Skin epidermis (tissue), 12 donors: ENCODE measurements around the gene TMEM234.

ENCODE experiments used
- H3K27ac ChIP-seq, 21 experiments: fragments of 200-600 bp; sonication (generic) in 11 of 21; one replicate each; pipeline ENCODE4 v1.5.0; 2020; ENCODE audit warnings: mild to moderate bottlenecking in 3 of 21, inconsistent platforms in 2 of 21, moderate library complexity in 2 of 21
- H3K4me3 ChIP-seq, 7 experiments: fragments of 200-600 bp; sonication (generic) in 2 of 7; one replicate each; pipeline ENCODE4 v1.5.0; 2020; ENCODE audit warnings: inconsistent platforms in 2 of 7, mild to moderate bottlenecking in 2 of 7, moderate library complexity in 1 of 7

The TMEM234 gene

DNA sequence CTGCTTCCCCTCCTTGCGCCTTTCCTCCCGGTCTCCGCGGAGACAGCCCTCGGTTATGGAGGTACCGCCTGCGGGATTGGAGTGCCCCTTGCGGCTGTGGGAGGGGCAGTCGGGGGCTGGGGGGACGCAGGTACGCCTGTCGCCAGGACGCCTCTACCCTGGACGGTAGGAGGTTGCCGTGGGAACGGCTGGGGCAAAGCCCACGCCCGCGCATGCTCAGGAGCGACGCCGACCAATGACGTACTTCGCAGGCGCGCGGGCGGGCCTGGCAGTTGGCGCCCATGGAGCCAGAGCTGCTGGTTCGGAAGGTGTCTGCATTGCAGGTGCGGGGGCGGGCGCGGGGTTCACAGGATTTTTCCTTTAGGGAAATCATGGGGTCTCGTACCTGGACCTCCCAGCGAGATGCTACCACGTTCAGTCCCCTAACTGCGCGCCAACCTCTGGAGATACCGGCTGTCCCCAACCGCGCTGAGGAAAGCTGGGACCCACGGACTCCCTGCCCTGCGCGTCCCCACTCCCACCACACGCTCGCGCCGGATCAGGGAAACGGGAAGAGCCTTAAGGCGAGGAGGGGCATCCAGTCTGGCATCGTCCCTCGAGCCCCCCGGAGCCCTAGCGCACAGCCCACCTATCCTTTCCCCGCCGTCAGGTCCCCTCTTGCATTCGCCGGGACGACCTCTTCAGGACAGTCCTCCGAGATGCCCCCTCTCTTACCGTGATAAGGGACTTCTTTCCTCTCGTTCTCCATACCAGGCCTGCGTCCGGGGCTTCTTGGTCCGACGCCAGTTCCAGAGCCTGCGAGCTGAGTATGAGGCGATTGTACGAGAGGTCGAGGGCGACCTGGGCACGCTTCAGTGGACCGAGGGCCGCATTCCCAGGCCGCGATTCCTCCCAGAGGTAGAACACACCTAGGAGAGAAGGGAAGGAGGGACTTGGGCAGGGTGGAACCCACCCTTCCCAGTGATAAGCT is 16.5 kb downstream of the TMEM234 start, which contains the start of gene IQCC:
Gene IQCC, plus strand, starts transcription at position 271 of the 970 bp plus-strand sequence. Its CDS starts 11 bp downstream, at position 282.
- peak within 1 kb of the TSS in 19 of 21 experiments; percentile 24 to 89 (median 77) for H3K27ac ChIP-seq
- peak within 1 kb of the TSS; percentile 43 to 73 (median 57) for H3K4me3 ChIP-seq

GRCh38 chr1:32204943-32205361 is 17.2 kb downstream of the TMEM234 start:
- H3K27ac ChIP-seq = peak overlapping the region in 16 of 21 experiments; percentile 50 to 89 (median 81)
- H3K4me3 ChIP-seq = peak overlapping the region; percentile 43 to 73 (median 57)

DNA sequence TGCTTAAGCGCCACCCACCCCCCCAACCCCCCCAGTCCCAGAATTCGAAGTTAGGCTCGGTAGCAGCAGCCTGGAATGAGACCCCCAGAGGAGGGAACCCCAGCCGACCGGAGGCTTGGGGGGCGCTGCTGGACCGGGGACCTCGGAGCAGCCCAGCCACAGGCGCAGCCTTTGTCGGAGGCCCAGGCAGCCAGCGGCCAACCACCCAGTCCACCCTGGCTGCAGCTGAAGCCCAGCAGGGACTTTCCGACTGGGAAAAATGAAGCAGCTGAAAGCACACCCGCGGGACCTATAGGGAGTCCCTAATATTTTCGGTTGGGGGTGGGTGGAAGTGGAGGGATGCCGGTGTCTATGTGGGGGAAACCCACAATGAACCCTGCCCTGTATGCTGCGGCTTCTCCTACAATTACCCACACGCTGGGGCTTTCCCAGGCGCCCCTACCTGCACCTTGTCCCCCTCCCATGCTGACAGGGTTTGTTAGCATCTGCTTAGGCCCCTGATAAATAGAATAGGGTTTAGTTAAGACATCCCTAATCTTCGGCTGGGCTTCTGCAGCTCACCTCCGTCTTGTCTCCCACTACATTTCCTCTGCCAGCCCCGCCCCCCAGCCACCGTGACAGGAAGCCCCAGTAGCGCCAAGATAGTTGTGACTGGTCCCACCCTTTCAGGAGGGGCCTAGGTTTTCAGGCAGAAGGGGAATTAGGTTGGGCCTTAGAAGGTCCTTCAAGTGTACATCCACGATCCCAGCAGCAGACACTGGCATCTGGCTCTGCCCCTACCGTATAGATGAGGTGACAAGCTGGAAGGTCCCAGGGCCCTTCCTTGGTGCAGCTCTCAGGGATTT is 20.9 kb downstream of the TMEM234 start:
- H3K27ac ChIP-seq = peak overlapping the region in 20 of 21 experiments; percentile 25 to 87 (median 74)
- peak overlapping the region; percentile 28 to 57 (median 47) for H3K4me3 ChIP-seq

DNA sequence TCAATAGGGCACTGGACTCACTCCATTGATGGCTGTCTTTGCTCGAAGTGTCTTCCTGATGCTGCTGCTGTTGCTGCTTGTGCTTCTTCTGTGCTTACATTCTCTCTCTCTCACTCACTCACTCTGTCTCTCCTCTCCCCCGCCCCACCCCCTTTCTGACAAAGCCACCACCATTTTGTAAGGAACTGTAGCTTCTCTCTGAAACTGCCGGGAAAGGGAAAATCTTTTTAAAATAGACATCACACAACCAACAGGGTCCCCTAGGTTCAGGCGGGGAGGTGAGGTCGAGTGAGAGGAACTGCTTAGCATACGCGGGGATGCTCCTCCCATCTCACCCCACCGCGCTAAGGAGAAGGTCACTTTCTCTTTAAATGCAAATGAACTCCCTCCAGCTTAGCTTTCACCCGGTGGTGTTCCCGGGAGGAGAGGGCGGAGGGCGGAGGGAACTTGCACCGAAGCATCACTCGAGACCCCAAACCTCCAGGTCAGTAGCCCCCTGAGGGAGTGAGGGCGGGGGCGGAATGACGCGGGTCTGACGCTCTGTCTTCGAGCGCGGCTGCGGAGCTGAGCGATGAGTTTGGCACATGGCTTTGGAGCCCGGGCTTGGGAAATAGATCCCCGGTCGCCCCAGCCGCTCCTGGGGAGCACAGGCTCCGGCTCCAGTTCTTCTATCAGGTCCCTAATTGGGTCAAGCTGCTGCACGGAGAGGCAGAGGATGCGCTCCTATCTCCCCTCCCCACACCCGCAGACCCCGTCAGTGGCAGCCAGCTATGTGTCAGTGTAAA is 21.7 kb downstream of the TMEM234 start, which contains the start of gene CCDC28B:
Gene CCDC28B, plus strand, starts transcription at position 370 of the 785 bp plus-strand sequence. CDS start 1,341 bp downstream, outside the sequence.
- peak within 1 kb of the TSS in 20 of 21 experiments; percentile 25 to 87 (median 74) for H3K27ac ChIP-seq
- peak within 1 kb of the TSS; percentile 28 to 57 (median 47) for H3K4me3 ChIP-seq

DNA sequence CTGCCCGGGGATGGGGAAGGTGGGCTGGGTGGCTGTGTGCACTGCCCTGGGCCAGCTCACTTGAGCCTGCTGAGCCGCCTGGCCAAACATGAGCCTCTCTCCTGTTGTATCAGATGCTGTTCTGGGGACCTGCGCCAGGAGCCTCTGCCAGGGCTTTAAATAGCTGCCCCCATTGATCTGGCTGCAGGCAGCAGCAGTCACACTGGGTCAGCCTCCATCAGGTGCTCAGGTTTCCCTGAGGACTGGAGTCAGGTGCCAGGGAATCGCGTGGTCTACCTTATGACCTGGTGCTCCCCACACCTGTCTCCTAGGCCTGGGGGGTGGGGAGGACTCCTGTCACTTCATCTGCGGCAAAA is 22.5 kb downstream of the TMEM234 start:
- peak overlapping the region in 18 of 21 experiments; percentile 21 to 87 (median 76) for H3K27ac ChIP-seq
- H3K4me3 ChIP-seq = peak overlapping the region in 1 of 7 experiments; percentile 47

- H3K4me3 ChIP-seq = no peak overlapping the region
Observed at GRCh38 chr1:32199043-32199716, 23.0 kb downstream of the TMEM234 start.

DNA sequence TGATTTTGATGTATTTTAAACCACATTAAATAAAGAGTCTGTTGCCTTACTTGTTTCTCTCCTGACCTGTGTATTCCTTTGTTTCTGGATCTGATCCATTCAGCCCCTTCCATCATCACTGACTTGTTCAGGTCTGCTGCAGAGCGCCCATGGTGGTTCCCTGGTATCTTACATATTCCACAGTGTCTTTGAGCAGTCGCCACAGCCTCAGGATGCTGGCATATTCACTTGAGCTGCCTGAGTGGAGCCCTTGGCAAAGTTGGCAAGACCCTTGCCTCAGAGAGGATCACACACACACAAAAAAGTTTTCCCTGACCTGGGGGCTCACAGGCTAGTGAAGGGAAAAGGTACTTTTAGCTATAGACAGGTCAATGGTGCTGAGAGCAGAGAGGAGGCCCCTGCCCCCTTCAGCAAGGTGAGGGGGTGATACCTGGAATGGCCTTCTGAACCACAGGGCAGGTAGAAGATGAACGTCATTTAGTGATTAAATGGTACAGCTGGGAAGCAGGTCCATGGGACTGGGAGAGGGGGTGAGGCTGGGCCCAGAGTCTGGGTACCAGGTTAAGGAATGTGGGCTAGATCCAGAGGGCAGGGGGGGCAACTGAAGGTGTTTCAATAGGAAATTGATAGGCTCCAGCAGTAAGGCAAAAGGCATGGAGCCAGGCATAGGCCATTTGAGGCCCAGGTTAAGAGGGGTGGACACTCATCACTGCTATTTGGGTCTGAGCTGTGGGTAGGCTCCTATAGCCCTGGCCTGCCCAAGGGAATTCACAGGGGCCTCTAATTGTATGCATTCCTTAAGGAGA is 23.7 kb downstream of the TMEM234 start:
- Histone ChIP-seq H3K27ac (peak overlapping the region in 1 of 21 experiments; percentile 69), H3K4me3 (no peak overlapping the region)

More at GRCh38 chr1:32199043-32199716, 23.0 kb downstream of the TMEM234 start:
- H3K27ac ChIP-seq = peak overlapping the region in 13 of 21 experiments; percentile 21 to 87 (median 80)

GRCh38 chr1:32197837-32198236 is 24.3 kb downstream of the TMEM234 start:
- Histone ChIP-seq H3K27ac (no peak overlapping the region), H3K4me3 (no peak overlapping the region)

DNA sequence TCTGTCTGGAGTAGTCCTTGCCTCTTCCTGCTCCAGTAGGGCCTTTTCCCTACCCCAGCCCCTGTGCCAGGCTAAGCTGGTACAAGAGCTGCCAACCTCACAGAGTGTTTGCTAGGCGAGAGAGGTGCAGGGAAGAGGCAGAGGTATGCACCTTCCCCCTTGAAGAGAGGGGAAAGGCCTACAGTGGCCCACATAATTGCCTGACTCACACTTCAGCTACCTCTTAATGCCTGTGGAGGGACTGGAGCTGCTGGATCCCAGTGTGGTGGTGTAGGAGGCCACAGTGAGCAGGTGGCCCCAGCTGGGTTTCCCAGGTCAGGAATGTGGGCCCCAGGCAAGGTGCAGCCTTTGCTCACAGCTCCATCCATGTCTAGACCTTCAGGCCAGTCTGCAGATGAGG is 25.1 kb downstream of the TMEM234 start:
- no peak overlapping the region for H3K4me3 ChIP-seq
- H3K27ac ChIP-seq = peak overlapping the region in 1 of 21 experiments; percentile 13

DNA sequence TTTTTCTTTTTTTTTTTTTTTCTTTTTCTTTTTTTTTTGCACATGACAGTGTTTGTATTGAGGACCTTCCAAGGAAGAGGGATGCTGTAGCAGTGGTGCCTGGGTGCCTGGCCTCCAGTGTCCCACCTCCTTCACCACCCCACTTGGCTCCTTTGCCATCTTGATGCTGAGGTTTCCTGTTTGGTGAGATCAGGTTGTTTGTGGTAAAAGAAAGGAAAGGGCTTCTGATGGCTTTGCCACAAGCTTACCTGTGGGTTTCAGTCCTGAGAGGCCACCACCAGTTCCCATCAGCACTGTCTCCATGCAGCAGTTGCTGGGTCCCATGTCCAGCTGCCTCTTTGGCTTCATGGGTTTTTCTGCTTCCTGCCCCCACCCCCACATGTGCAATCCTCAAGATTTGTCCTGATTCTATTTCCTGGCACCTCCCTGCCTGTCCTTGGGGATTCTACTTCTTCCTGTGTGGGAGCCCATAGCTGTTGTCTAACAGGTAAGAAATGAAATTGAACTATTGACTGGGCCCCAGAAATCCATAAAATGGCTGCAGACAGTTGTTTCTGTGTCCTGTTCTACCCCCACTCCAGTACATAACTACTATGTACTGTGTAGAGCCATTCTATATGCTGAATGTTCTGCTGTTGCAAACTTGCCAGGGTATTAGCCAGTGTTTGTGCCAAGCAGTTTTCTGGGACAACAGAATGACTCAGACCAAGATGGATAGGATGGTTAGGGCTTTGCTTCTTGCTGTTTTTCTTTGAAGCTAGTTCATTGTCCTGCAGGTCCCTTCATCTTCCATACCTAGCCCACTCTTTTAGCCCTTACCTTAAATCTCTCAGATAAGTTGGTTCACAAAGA is 26.0 kb downstream of the TMEM234 start:
- Histone ChIP-seq H3K4me3 (no peak overlapping the region), H3K27ac (peak overlapping the region in 1 of 21 experiments; percentile 17)

DNA sequence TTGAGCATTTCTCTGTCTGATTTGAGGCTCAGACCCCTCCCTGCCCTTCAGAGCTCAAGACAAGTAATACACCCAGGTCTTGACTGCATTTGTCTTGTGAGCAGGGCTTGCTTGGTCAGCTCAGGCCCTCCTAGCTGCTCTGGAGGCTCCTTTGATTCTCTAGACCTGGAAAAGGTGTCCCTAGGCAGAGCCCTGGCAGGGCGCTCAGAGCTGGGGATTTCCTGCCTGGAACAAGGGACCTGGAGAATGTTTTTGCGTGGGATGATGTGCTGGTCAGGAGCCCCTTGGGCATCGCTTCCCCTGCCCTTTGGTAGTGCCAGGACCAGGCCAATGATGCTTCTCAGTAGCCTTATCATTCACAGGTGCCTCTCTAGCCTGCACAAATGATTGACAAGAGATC is 26.6 kb downstream of the TMEM234 start:
- Histone ChIP-seq H3K27ac (no peak overlapping the region), H3K4me3 (no peak overlapping the region)

DNA sequence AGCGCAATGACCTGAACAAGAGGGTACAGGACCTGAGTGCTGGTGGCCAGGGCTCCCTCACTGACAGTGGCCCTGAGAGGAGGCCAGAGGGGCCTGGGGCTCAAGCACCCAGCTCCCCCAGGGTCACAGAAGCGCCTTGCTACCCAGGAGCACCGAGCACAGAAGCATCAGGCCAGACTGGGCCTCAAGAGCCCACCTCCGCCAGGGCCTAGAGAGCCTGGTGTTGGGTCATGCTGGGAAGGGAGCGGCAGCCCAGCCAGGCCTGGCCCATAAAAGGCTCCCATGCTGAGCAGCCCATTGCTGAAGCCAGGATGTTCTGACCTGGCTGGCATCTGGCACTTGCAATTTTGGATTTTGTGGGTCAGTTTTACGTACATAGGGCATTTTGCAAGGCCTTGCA is 27.2 kb downstream of the TMEM234 start:
- H3K4me3 ChIP-seq = no peak overlapping the region
- H3K27ac ChIP-seq = no peak overlapping the region

DNA sequence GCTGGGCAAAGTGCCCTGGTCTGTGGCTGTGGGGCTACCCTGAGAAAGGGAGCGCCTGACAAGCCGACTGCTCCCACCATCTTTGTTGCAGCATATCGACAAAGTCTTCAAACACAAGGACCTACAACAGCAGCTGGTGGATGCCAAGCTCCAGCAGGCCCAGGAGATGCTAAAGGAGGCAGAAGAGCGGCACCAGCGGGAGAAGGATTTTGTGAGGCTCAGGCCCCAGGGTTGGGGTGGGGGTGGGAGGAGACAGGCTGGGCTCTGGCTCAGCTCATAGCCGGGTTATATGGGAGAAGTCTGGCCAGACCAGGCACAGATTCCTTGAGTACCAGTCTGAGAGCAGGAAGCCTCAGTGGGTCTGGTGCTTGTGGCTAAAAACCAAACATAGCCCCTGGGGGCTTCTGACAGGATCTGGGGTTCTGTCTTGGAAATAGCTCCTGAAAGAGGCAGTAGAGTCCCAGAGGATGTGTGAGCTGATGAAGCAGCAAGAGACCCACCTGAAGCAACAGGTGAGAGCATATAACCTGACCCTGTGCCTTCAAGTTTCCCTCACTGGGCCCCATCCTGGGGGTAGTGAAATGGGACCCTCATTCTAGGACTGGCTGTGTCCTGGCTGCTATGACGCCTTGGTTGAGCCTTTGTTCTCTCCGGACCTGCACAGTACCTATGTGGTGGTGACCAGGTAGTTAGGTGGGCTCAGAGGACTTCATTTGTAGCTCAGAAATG is 29.8 kb downstream of the TMEM234 start:
- H3K27ac ChIP-seq = no peak overlapping the region

DNA sequence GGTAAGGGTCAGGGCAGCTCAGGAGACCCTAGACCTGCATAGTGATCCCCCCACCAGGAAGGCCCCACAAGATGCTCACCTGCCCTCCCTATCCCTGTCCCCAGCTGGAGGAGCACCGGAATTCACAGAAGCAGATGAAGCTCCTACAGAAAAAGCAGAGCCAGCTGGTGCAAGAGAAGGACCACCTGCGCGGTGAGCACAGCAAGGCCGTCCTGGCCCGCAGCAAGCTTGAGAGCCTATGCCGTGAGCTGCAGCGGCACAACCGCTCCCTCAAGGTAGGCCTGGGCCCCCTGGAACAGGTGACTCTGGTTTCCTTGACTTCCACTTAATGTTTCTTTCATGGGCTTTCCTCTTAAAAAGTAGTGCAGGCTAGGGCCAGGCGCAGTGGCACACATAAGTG is 34.3 kb downstream of the TMEM234 start:
- Histone ChIP-seq H3K27ac (peak overlapping the region in 1 of 21 experiments; percentile 28), H3K4me3 (no peak overlapping the region)

More for the DNA sequence above, 29.8 kb downstream of the TMEM234 start:
- no peak overlapping the region for H3K4me3 ChIP-seq

DNA sequence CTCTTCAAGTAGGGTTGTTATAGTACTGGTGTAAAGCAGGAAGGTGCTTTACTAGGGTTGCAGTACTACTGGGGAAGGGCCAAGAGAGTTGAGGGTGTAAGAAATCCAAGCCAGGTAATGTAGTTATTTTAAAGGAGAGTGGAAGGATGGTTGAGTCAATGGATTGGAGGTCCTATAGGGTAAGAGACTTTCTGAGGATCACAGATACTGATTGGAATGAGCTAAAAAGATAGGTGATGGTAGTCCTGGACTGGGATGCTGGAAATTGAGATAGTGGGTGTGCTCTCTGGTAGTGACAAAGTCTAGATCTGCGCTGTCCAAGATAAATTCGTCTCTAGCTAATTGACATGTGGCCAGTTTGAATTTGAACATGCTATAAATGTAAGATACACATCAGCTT is 35.7 kb downstream of the TMEM234 start:
- Histone ChIP-seq H3K27ac (no peak overlapping the region), H3K4me3 (no peak overlapping the region)

DNA sequence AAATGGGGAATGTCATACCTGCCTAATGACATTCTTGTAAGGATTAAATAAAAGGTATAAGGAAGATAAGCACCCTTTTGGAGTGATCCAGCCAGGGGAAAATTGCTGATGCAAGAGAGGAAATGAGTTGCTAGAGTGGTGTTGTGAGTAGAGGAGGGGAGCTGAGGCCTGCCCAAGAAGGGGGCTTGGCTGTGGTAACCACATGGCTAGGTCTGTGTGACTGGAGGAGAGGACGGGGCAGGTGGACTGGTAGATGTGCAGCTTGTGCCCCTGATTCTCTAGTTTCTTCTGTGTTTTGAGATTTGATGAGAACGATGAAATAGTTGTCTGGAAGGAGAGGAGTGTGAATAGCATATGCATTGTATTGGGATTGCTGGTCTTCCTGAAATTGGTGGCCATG is 36.1 kb downstream of the TMEM234 start:
- Histone ChIP-seq H3K27ac (no peak overlapping the region), H3K4me3 (no peak overlapping the region)
